BJ (cell line): ENCODE data around the gene SRSF10. TPM values are rescaled to one million over a fixed set of nuclear protein-coding genes. Genes with fewer than 3 reads are reported as not detected.
"Not testable (repeated sequence)": the region's sequence is repeated elsewhere in the genome, so short reads cannot be mapped to it uniquely, and the experiment has no call there.

Source experiments
- CTCF ChIA-PET: fragments of 350-600 bp; formaldehyde crosslinking; extraction: SDS; loops from one replicate; lab custom pipeline; 2021; ENCODE audit warnings: antibody characterized with exemption, inconsistent platforms; lab: Yijun Ruan, JAX
- POLR2A ChIA-PET: fragments of 300-600 bp; sonication (Branson Sonifier 250); formaldehyde crosslinking; extraction: SDS; loops from one replicate; lab custom pipeline; 2021; ENCODE audit warnings: antibody characterized with exemption; lab: Charles Lee
- DNase-seq: peaks from one replicate; pipeline ENCODE4 v3.0.0-alpha.2; 2011; ENCODE audit warnings: low read depth
- H3K27me3 ChIP-seq: 2 replicates; pipeline ENCODE4 v1.6.0; 2011; ENCODE audit warnings: low read length; ENCODE audit not compliant: control insufficient read depth, insufficient read depth
- H3K36me3 ChIP-seq: 2 replicates; pipeline ENCODE4 v1.5.1; 2011; ENCODE audit warnings: low read length; ENCODE audit not compliant: control insufficient read depth, insufficient read depth
- H3K4me3 ChIP-seq: 2 replicates; pipeline ENCODE4 v1.5.1; 2011; ENCODE audit warnings: low read depth, mild to moderate bottlenecking, control low read depth, low read length
- CTCF ChIP-seq: IDR thresholded peaks from 2 replicates; pipeline ENCODE4 v1.5.1; 2011; ENCODE audit warnings: low read depth, mild to moderate bottlenecking, control low read depth, inconsistent platforms, low read length, moderate library complexity; ENCODE audit not compliant: insufficient read depth
- polyA plus RNA-seq: library from polyadenylated mRNA; depleted of rRNA; stranded (reverse); fragments of >200 nt; gene quantifications from 2 replicates; pipeline ENCODE4 v1.2.3, GENCODE V29; 2011

The SRSF10 gene
- polyA plus RNA-seq, 1 experiment, result 55.1 TPM

- Histone ChIP-seq H3K36me3 (no peaks in the 10 kb centered on the region), H3K4me3 (no peak overlapping the region), H3K27me3 (no peaks in the 10 kb centered on the region)
- ChIA-PET CTCF (no interaction called here), POLR2A (no interaction called here)
- TF ChIP-seq CTCF, result no peak
- DNase-seq, result no peak
These were observed 40.3 kb upstream of the SRSF10 start for GRCh38 chr1:24020470-24020869.

GRCh38 chr1:24020025-24020424, 39.9 kb upstream of the SRSF10 start:
- Histone ChIP-seq H3K4me3 (no peak overlapping the region), H3K36me3 (no peaks in the 10 kb centered on the region), H3K27me3 (no peaks in the 10 kb centered on the region)
- ChIA-PET POLR2A (no interaction called here), CTCF (no interaction called here)
- DNase-seq, result no peak
- no peak for TF ChIP-seq CTCF

GRCh38 chr1:24018611-24019580, 38.8 kb upstream of the SRSF10 start:
- H3K27me3 ChIP-seq, result no peaks in the 10 kb centered on the region
- no peak for TF ChIP-seq CTCF
- no peaks in the 10 kb centered on the region for H3K36me3 ChIP-seq
- DNase-seq, result peak; percentile 99
- ChIA-PET POLR2A (no interaction called here), CTCF (interaction anchor here (1.4 kb wide), 1 partner anchor 9 kb away, joined by 7 read pairs; no protein-coding TSS in a partner anchor)
- no peak overlapping the region for H3K4me3 ChIP-seq

GRCh38 chr1:24015221-24016210, 35.4 kb upstream of the SRSF10 start:
- Histone ChIP-seq H3K4me3 (no peak overlapping the region), H3K36me3 (no peaks in the 10 kb centered on the region), H3K27me3 (no peaks in the 10 kb centered on the region)
- TF ChIP-seq CTCF, result no peak
- DNase-seq, result peak; percentile 60
- ChIA-PET CTCF (interaction anchor here (0.9 to 1.1 kb wide), 2 partner anchors 12 to 13 kb away, joined by 3 to 4 read pairs; no protein-coding TSS in a partner anchor), POLR2A (interaction anchor here (0.7 kb wide), 1 partner anchor 35 kb away, joined by 4 read pairs; the partner anchor contains the start of gene SRSF10)

- H3K4me3 ChIP-seq, DNase-seq, H3K27me3 ChIP-seq, POLR2A ChIA-PET, H3K36me3 ChIP-seq: not testable (repeated sequence)
- CTCF ChIA-PET, result interaction anchor here (2.9 kb wide), 1 partner anchor 9 kb away, joined by 10 read pairs; no protein-coding TSS in a partner anchor
These were observed 32.8 kb upstream of the SRSF10 start for GRCh38 chr1:24012878-24013277.
